GM19328 (cell line): ENCODE data around the gene ALDH6A1.

Experiments used
- ATAC-seq: cut with Tn5 transposase; IDR thresholded peaks from one replicate; pipeline ENCODE4 v1.9.1; 2021; ENCODE audit warnings: mild to moderate bottlenecking, moderate library complexity; ENCODE audit not compliant: unreplicated experiment

Gene ALDH6A1

DNA sequence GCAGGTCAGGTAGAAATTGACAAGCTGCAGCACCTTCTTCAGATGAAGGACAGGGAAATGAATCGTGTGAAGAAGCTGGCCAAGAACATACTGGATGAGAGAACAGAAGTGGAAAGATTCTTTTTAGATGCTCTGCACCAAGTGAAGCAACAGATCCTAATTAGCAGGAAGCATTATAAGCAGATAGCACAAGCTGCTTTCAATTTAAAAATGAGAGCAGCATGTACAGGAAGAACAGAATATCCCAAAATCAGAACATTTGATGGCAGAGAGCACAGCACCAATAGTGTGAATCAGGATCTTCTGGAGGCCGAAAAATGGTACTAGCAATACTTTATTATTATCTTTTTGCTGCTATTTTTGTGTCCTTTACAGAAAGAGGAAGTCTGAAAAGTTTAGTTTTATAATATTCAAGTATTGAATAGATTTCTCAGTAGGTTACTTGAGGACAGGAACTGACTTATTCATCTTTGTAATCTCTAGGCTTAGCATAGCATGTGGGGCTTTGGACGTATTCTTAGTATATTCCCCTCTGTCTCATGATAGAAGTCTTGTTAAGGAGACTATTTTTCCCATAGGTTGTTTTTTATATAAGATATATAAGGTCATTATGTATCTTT lies 34.3 kb downstream of the ALDH6A1 start:
- ATAC-seq, result no peak

DNA sequence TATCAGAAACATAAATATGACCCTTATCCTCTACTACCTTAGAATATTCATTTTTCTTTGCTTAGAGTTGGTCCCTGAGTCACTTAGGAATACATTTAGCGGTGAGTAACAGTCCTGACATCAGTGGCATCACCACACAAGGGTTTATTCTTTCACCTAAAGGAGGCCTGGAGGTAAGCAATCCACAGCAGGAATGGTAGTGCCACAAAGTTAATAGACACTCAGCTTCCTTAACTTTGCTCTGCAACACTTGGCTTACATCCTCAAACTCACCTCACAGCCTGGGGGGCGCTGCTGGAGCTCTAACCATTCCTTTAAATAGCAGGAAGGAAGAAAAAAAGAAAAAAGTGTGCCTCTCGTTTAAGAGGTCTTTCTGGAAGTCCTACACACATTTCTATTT lies 36.0 kb downstream of the ALDH6A1 start:
- no peak for ATAC-seq

DNA sequence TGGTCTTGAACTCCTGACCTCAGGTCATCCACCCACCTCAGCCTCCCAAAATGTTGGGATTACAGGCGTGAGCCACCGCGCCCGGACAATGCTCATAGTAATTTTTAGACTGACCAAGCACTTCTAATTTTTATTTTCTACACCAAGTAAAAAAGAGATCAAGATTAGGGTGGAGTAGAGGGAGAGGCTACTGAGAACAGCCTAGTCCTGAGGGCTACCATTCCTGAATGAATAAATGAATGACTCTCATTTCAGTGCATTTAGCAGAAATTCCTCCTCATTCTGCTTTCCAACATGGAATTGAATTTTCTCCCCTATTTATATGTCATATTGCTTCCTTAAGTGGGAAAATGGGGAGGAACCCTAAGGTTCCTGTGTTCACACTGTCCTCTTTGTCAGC lies 38.7 kb downstream of the ALDH6A1 start:
- no peak for ATAC-seq

DNA sequence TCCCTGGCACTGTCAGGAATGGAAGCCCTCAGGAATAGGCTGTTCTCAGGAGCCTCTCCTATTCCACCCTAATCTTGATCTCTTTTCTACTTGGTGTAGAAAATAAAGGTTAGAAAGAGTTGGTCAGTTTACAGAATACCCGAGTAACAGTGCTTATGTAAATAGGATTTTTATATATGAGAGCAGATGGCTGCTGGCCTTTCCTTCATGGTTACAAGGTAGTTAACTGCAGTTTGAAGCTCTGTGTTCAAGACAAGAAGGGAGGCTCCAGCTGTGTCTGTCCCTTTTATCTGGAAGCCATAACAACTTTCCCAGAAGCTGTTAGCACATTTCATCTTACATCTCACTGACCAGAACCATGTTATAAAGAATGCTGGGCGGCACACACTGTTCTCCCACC lies 42.0 kb downstream of the ALDH6A1 start:
- no peak for ATAC-seq

DNA sequence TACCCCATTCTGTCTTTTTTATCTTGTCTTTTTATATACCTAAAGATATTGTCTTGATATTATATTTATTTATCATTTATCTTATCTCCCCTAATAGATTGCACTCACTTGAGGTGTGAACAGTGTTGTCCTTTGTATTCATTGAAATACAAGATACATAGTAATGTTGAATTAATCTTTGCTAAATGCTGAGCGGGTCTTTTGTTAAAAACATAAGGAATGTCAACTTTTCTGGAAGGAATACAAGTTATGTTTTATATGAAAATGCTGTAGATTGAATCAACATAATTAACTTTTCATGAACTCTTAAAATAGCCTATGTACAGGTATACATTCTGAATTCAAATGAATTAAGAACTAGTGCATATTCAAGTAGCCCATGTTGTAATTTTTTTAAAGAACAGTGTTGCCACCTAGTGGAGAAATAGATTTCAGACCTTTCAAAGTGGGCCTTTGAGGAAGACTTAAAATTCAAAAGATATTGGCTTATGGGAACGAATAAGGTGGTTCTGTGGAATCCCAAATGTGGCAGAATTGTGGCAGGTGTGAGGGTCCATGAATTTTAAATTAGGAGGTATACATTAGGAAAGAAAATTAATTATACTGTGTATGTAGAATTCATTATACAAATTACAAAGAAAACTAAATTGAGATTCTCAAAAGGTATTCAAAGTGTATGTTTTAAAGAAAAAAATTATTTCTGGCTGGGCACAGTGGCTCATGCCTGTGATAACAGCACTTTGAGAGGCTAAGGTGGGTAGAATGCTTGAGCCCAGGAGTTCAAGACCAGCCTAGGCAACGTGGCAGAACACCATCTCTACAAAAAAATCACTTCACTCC lies 46.0 kb downstream of the ALDH6A1 start:
- no peak for ATAC-seq

DNA sequence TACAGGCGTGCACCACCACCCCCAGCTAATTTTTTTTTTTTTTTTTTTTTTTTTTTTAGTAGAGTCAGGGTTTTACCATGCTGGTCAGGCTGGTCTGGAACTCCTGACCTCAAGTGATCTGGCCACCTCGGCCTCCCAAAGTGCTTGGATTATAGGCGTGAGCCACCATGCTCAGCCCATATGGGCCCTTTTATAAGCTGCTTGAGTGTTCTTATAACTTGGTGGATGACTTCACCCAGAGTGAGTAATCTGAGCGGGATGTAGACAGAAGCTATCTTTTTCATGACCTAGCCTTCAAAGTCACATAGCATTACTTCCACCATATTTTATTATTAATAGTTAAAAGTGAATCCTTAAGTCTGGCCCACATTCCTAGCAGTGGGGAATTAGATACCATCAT lies 48.7 kb downstream of the ALDH6A1 start:
- no peak for ATAC-seq

DNA sequence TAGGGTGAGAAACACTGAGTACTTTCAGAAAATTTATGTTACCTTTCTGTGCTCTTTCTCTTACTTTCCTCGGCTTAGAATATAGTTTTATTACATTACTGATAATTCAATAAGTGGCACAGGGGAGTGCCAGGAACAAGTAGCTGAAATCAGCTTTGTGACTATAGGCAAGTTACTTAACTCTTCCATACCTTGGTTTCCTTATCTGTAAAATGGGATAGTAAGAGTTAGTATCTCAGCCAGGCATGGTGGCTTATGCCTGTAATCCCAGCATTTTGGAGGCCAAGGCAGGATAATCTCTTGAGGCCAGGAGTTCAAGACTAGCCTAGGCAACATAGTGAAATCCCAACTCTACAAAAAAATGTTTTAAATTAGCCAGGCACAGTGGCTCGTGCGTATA lies 49.7 kb downstream of the ALDH6A1 start:
- ATAC-seq, result no peak

DNA sequence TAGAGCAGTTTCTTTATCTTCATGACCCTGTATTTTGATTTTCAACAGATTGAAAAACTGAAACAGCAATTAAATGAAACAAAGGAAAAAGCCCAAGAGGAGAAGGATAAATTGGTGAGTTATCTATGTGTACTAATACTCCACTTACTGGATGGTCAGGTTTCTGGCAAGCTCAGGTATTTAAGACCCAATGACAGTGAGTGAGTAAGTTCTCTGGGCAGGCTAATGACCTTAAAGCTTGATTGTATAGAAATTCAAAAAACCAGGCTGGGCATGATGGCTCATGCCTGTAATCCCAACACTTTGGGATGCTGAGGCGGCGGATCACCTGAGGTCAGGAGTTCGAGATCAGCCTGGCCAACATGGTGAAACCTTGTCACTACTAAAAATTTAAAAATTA lies 55.1 kb downstream of the ALDH6A1 start:
- ATAC-seq, result no peak

DNA sequence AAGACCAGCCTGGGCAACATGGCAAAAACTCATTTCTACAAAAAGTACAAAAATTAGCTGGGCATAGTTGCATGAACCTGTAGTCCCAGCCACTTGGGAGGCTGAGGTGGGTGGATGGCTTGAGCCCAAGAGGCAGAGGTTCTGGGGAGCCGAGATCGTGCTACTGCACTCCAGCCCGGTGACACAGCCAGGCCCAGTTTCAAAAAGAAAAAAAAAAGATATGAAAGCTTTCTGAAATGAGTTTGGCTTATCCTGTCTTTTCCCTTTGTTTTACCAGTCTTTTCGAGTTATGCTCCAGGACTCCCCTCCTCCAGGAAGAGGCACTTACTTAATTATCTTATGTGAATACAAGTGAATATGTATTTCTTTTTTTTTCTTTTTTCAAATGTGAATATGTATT lies 61.9 kb downstream of the ALDH6A1 start:
- ATAC-seq, result no peak

DNA sequence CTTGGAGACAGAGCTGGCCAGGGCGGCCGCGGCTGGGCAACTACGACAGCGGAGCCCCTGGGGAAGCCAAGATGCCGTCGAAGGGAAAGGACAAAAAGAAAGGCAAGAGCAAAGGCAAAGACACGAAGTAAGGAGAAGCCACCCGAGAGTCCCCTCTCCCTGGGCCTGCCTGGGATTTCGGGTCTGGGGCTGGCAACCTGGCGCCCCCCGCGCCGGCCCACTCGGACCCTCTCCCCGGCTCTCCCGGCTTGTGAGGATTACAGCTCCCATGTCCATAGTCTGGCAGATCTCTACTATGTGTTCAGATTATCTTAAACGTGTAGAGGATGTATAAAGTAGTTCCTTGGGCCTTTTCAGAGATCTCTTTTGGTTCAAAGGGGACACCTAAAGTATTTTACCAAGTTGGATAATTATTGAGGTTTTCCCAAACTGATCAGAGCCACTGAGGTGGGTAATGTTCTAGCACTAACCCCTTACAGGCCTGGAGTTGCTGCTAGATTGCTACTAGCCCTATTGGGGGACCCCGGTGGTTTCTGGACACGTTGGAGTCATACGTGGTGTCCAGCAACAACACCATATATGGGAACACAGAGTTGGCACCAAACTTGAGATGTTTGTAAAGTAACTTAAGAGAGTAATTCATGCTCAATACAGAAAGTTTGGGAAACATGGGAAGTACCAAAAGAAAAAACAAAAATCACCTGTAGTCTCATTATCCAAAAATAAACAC lies 64.7 kb downstream of the ALDH6A1 start:
- ATAC-seq, result no peak

DNA sequence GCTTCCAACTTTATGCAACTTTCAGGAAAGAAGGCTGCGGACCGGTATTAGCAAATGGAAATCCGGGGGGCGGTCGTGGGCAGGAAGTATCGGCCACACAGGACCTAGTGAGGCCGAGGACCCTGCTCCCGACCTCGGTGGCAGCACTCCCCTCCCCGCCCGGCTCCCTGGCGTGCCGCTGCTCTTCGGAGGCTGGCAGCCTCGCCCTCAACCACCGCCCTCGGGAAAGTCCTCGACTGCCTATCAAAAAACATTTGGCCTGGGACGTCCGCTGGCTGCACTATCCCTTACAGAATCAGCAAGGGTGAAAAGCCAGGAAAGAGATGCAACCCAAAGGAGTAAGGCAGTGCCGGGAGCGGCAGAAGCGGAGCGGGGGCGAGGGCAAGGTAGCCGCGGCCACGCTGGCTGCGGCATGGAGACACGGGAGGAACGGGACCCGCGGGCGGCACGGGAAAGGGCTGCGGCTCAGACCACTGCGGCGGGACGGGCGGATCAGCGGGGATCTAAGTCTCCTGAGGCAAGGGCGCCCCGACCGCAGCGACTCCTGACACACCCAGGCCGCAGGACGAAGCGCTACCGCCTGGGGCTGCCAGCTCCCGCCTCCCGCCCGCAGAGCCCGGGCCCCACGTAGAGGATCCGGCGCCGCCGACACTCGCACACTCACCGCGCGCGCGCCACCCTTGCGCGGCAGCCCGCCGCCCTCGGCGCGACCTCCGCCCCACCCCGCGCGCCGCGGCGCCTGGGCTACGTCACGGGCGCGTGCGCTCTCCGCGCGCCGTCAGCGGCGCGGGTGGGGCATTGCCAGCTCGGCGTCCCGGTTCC lies 65.5 kb downstream of the ALDH6A1 start, which contains the start of the genes BBOF1 and ENTPD5:
TSS of gene BBOF1 (plus strand) at position 764 of the 822 bp plus-strand sequence. CDS start 130 bp downstream, outside the sequence.
TSS of gene ENTPD5 (minus strand) at position 703 of the 822 bp plus-strand sequence. CDS start 31,186 bp downstream, outside the sequence.
- peak; percentile 85 for ATAC-seq

DNA sequence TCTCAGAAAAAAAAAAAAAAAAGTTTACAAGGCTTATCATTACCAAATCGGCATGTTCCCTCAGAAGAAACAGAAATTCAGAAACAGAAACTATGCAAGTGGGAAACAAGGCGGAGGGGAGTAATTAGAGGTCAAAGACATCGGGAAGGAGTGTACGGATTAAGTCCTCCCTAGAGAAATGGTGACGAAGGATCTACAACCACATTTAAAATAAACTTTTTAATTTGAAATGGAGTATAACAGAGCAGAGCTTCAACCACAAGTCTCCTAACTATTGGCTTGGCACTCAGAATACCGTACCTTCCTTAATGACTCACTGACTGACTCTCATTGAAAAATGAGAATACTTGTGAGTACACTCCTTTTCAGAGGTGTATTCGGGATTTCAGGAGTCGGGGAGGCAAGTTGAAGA lies 66.1 kb downstream of the ALDH6A1 start:
- no peak for ATAC-seq

DNA sequence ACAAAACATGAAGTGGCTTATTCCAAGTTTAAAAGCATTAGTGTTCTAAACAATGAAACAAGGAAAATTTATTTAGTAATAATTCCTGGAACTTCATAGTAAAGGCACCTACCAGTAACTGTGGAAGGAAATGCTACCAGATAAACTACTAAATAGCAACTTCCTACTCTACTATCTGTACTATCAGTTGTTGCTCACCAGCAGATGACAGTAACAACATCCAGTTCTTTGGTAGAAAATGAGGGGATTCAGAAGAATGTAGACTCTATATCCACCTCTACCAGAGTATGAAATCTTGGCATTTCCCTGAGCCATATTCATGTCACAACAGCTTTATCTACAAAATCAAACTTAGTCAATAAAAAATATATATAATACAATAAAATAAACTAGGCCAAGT lies 68.3 kb downstream of the ALDH6A1 start:
- no peak for ATAC-seq

DNA sequence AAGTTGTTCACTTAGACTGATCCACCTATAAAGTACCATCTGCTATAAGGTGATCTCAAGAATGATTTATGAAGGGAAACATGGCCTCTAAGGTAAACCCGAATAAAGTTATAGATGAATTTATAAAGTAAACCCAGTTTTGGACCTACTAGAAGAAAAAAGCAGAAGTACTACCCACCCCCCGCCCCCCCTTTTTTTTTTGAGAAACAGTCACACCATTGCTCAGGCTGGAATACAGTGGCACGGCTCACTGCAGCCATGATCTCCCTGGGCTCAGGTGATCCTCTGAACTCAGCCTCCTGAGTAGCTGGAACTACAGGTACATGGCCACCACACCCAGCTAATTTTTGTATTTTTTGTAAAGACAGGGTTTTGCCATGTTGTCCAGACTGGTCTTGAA lies 69.1 kb downstream of the ALDH6A1 start:
- no peak for ATAC-seq

DNA sequence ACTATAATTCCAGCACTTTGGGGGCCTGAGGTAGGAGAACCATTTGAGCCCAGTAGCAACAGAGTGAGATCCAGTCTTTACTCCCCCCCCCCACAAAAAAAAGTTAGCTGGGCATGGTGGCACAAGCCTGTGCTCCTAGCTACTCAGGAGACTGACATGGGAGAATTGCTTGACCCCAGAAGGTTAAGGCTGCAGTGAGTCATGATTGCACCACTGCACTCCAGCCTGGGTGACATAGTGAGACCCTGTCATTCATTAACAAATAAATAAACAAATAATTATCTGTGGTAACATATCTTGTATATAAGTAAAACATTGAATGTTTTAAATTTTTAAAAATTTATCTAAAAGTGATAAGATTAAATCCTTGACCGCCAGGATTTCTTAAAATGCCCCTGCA lies 70.0 kb downstream of the ALDH6A1 start:
- no peak for ATAC-seq

DNA sequence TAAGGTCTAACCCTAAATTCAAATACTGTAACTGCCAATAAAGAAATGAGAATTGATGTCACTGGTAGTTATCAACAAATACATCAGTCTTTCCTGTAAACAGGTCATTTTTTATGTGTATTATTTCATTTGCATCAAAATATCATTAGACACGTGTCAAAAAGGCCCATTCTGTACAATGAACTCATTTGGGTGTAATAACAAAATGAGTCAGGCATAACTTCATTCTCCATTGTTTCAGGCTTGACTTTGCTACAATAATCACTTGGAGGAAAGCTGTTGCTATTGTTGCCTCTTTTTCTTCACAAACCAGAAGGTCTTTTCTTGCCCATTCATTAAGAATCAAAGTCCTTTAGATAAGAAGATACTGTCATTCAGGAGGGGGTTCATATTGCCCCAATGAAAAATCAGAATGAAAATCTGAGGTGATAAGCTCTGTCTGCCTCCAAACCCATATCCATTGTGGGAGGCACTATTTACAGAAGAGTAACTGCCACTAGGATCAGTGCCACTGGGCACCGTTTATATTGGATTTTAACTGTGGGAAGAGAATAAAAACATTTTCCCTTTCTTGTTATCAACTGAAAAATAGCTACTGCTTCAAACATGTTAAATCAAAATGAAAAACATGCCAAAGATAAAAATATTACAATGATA lies 75.3 kb downstream of the ALDH6A1 start:
- ATAC-seq, result no peak
